H1 (cell line): ENCODE results near the gene RPTOR. TPM values are rescaled to one million over a fixed set of nuclear protein-coding genes. Genes with fewer than 3 reads are reported as not detected.

ENCODE experiments used
- CTCF ChIA-PET: fragments of 300-600 bp; sonication (Branson Sonifier 250); formaldehyde crosslinking; loops from one replicate; lab custom pipeline; 2021; ENCODE audit not compliant: partially characterized antibody; lab: Charles Lee
- POLR2A ChIA-PET: fragments of 300-600 bp; sonication (Branson Sonifier 250); formaldehyde crosslinking; loops from one replicate; lab custom pipeline; 2021; ENCODE audit warnings: inconsistent platforms; ENCODE audit not compliant: partially characterized antibody; lab: Charles Lee
- DNase-seq, 2 experiments: peaks; one replicate each; pipeline versions ENCODE4 v3.0.0 to v3.0.0-alpha.2; 2010 to 2022; ENCODE audit warnings: low spot score in 2 of 2, low read depth in 1 of 2, mixed read lengths in 1 of 2
- FAIRE-seq: peaks from 2 replicates; lab custom pipeline; 2011; peaks lifted over from hg19 to GRCh38; lab: Jason Lieb, UNC
- H2AFZ ChIP-seq: 2 replicates; pipeline ENCODE4 v1.8.1; 2012; ENCODE audit warnings: low read length, inconsistent platforms
- H2AK5ac ChIP-seq: 2 replicates; pipeline ENCODE4 v1.6.1; 2013; ENCODE audit warnings: low read depth, low read length
- H2BK120ac ChIP-seq: replicated peaks from 2 replicates; pipeline ENCODE3; 2013; ENCODE audit warnings: low read depth, low read length, inconsistent platforms
- H2BK12ac ChIP-seq: 2 replicates; pipeline ENCODE4 v1.6.1; 2013; ENCODE audit warnings: low read depth, low read length
- H2BK15ac ChIP-seq: 2 replicates; pipeline ENCODE4 v1.6.1; 2013; ENCODE audit warnings: low read length
- H2BK20ac ChIP-seq: 2 replicates; pipeline ENCODE4 v1.6.1; 2013; ENCODE audit warnings: low read length
- H2BK5ac ChIP-seq: 2 replicates; pipeline ENCODE4 v1.6.1; 2013; ENCODE audit warnings: low read depth, low read length
- H3K14ac ChIP-seq: 2 replicates; pipeline ENCODE4 v1.6.1; 2013; ENCODE audit warnings: inconsistent platforms; ENCODE audit not compliant: insufficient read length
- H3K18ac ChIP-seq: 2 replicates; pipeline ENCODE4 v1.6.1; 2013; ENCODE audit warnings: low read length; ENCODE audit errors: extremely low read depth
- H3K23ac ChIP-seq: 2 replicates; pipeline ENCODE4 v1.6.1; 2013; ENCODE audit warnings: inconsistent platforms; ENCODE audit not compliant: insufficient read length
- H3K23me2 ChIP-seq: 2 replicates; pipeline ENCODE4 v1.6.1; 2013; ENCODE audit warnings: low read depth, low read length
- H3K27ac ChIP-seq: 2 replicates; pipeline ENCODE4 v1.6.1; 2011; ENCODE audit warnings: low read depth, low read length, inconsistent platforms
- H3K27me3 ChIP-seq, 4 experiments: replicated peaks in 1 of 4; 1 replicate in 1 of 4; 2 replicates in 3 of 4; pipeline versions ENCODE4 v1.6.1 to v1.8.1; 2011 to 2013; ENCODE audit warnings: low read length in 3 of 4, mild to moderate bottlenecking in 3 of 4, inconsistent platforms in 2 of 4, mixed read lengths in 2 of 4, moderate library complexity in 1 of 4; ENCODE audit not compliant: control insufficient read depth in 3 of 4, insufficient read depth in 3 of 4; ENCODE audit errors: extremely low read depth in 1 of 4
- H3K36me3 ChIP-seq, 4 experiments: 2 replicates each; pipeline versions ENCODE4 v1.6.1 to v1.8.1; 2011 to 2013; ENCODE audit warnings: mild to moderate bottlenecking in 4 of 4, low read length in 3 of 4, moderate library complexity in 2 of 4, control low read depth in 1 of 4, inconsistent platforms in 1 of 4; ENCODE audit not compliant: insufficient read depth in 4 of 4, control insufficient read depth in 2 of 4
- H3K4ac ChIP-seq: replicated peaks from 2 replicates; pipeline ENCODE3; 2013; ENCODE audit warnings: low read length, low read depth, mixed read lengths, inconsistent platforms; ENCODE audit not compliant: insufficient read length
- H3K4me1 ChIP-seq, 4 experiments: replicated peaks in 1 of 4; 1 replicate in 1 of 4; 2 replicates in 3 of 4; pipeline versions ENCODE4 v1.6.1 to v1.8.1; 2011 to 2013; ENCODE audit warnings: low read length in 3 of 4, inconsistent platforms in 2 of 4, mixed read lengths in 1 of 4; ENCODE audit not compliant: insufficient read depth in 4 of 4, control insufficient read depth in 3 of 4
- H3K4me2 ChIP-seq, 2 experiments: 2 replicates each; pipeline versions ENCODE4 v1.6.1 to v1.8.1; 2011 to 2013; ENCODE audit warnings: low read depth in 2 of 2, low read length in 2 of 2, control low read depth in 1 of 2, inconsistent platforms in 1 of 2, mild to moderate bottlenecking in 1 of 2; ENCODE audit not compliant: insufficient read depth in 1 of 2
- H3K4me3 ChIP-seq, 4 experiments: fragments of 200-600, 300-600 bp in 1 of 4; sonication (generic), shearing (Covaris generic), sonication (Bioruptor Twin) in 1 of 4; 2 replicates each; pipeline versions ENCODE4 v1.5.1 to v1.8.1; 2011 to 2016; ENCODE audit warnings: low read length in 4 of 4, low read depth in 3 of 4, control low read depth in 2 of 4, inconsistent platforms in 2 of 4, mild to moderate bottlenecking in 2 of 4, mixed read lengths in 1 of 4, moderate library complexity in 1 of 4; ENCODE audit not compliant: insufficient read depth in 2 of 4; ENCODE audit errors: extremely low read depth in 1 of 4
- H3K56ac ChIP-seq: replicated peaks from 2 replicates; pipeline ENCODE3; 2013; ENCODE audit warnings: low read depth, mild to moderate bottlenecking, mixed read lengths, low read length, inconsistent platforms; ENCODE audit not compliant: insufficient read length
- H3K79me1 ChIP-seq: 2 replicates; pipeline ENCODE4 v1.6.1; 2013; ENCODE audit warnings: low read depth, low read length, control low read depth
- H3K79me2 ChIP-seq, 2 experiments: 2 replicates each; pipeline versions ENCODE4 v1.6.1 to v1.8.1; 2012 to 2013; ENCODE audit warnings: low read length in 2 of 2, mild to moderate bottlenecking in 2 of 2, inconsistent platforms in 1 of 2; ENCODE audit not compliant: insufficient read depth in 2 of 2, control insufficient read depth in 1 of 2
- H3K9ac ChIP-seq, 4 experiments: replicated peaks in 1 of 4; 1 replicate in 1 of 4; 2 replicates in 3 of 4; pipeline versions ENCODE4 v1.6.1 to v1.8.1; 2011 to 2013; ENCODE audit warnings: low read depth in 3 of 4, low read length in 3 of 4, control low read depth in 2 of 4, mild to moderate bottlenecking in 2 of 4, moderate library complexity in 2 of 4, inconsistent platforms in 1 of 4; ENCODE audit errors: extremely low read depth in 1 of 4
- H3K9me3 ChIP-seq, 2 experiments: 2 replicates each; pipeline versions ENCODE4 v1.6.1 to v1.8.1; 2012 to 2013; ENCODE audit warnings: mild to moderate bottlenecking in 2 of 2, moderate library complexity in 2 of 2, control low read depth in 1 of 2, inconsistent platforms in 1 of 2, low read depth in 1 of 2, low read length in 1 of 2, mixed read lengths in 1 of 2; ENCODE audit not compliant: insufficient read depth in 2 of 2
- H4K20me1 ChIP-seq, 2 experiments: replicated peaks in 1 of 2; 2 replicates each; pipeline versions ENCODE3 to v1.8.1; 2011 to 2013; ENCODE audit warnings: inconsistent platforms in 2 of 2, low read length in 2 of 2, mild to moderate bottlenecking in 1 of 2; ENCODE audit not compliant: insufficient read depth in 2 of 2, control insufficient read depth in 1 of 2
- H4K5ac ChIP-seq: 2 replicates; pipeline ENCODE4 v1.6.1; 2013; ENCODE audit warnings: low read length, low read depth, mixed read lengths, inconsistent platforms; ENCODE audit not compliant: insufficient read length
- H4K8ac ChIP-seq: 2 replicates; pipeline ENCODE4 v1.8.0; 2013; ENCODE audit warnings: mild to moderate bottlenecking, moderate library complexity, low read length, inconsistent platforms; ENCODE audit not compliant: insufficient read depth; ENCODE audit errors: extremely low read depth
- H4K91ac ChIP-seq: replicated peaks from 2 replicates; pipeline ENCODE3; 2013; ENCODE audit warnings: low read length, mixed read lengths, inconsistent platforms; ENCODE audit not compliant: insufficient read length
- CREB1 ChIP-seq: IDR thresholded peaks from 2 replicates; pipeline ENCODE4 v1.6.1; 2012; ENCODE audit warnings: inconsistent platforms
- GABPA ChIP-seq: IDR thresholded peaks from 2 replicates; pipeline ENCODE4 v1.6.1; 2011; ENCODE audit warnings: mild to moderate bottlenecking, low read length, moderate library complexity, borderline replicate concordance; ENCODE audit not compliant: insufficient read depth
- HDAC2 ChIP-seq, 2 experiments: fragments of 300-600 bp in 1 of 2; sonication (generic) in 1 of 2; IDR thresholded peaks; 2 replicates each; pipeline ENCODE4 v1.6.1; 2011 to 2012; ENCODE audit warnings: low read depth in 2 of 2, low read length in 2 of 2, mild to moderate bottlenecking in 2 of 2, moderate library complexity in 2 of 2, borderline replicate concordance in 1 of 2, inconsistent platforms in 1 of 2
- NANOG ChIP-seq: IDR thresholded peaks from 2 replicates; pipeline ENCODE4 v1.6.1; 2011; ENCODE audit warnings: low read length, low read depth, mild to moderate bottlenecking, inconsistent platforms; ENCODE audit not compliant: insufficient read depth, poor library complexity, severe bottlenecking
- SP4 ChIP-seq: IDR thresholded peaks from 2 replicates; pipeline ENCODE4 v1.6.1; 2012; ENCODE audit warnings: low read length, inconsistent platforms
- WGBS, 2 experiments: shearing (Covaris generic) in 1 of 2; methylation state at CpG; one replicate each; pipeline versions ENCODE4 v1.1.6 to v1.1.7; 2013 to 2015; ENCODE audit warnings: low lambda C conversion rate in 2 of 2, mixed read lengths in 2 of 2, inconsistent platforms in 1 of 2, low coverage in 1 of 2, missing lambda C conversion rate in 1 of 2; ENCODE audit not compliant: insufficient replicate concordance in 2 of 2, insufficient coverage in 1 of 2, insufficient read length in 1 of 2; ENCODE audit errors: extremely low coverage in 1 of 2, missing lambda C conversion rate in 1 of 2; 5-methylcytosine and 5-hydroxymethylcytosine counted together
- polyA plus RNA-seq, 7 experiments: library from polyadenylated mRNA; depleted of rRNA in 3 of 7; stranded (reverse) in 5 of 7; unstranded in 2 of 7; fragments of >200 nt in 5 of 7; fragments of 200-250 nt in 2 of 7; gene quantifications; 1 replicate in 5 of 7; 2 replicates in 1 of 7; 4 replicates in 1 of 7; pipeline versions ENCODE4 v1.2.1 to v1.2.3, GENCODE V29; 2011 to 2013; ENCODE audit warnings: missing spikeins in 2 of 7, mixed read lengths in 2 of 7
- total RNA-seq: library from RNA; stranded (reverse); fragmentation: NEBNext Ultra II Directional; extraction: Animal tissue kit (Norgen Biotek cat#: 25700); gene quantifications from 2 replicates; pipeline ENCODE4 v1.2.1, GENCODE V29; 2021
- TF ChIP-seq, protein P1 (sequence below): IDR thresholded peaks from 2 replicates; pipeline ENCODE4 v1.6.1; 2012; ENCODE audit warnings: low read length, inconsistent platforms

Gene RPTOR
- total and polyA plus RNA-seq, 2 of the 8 experiments (the other 6 are each of a cell fraction or from before 2014, with no cell fraction given), result 6.9 to 28.7 TPM

DNA sequence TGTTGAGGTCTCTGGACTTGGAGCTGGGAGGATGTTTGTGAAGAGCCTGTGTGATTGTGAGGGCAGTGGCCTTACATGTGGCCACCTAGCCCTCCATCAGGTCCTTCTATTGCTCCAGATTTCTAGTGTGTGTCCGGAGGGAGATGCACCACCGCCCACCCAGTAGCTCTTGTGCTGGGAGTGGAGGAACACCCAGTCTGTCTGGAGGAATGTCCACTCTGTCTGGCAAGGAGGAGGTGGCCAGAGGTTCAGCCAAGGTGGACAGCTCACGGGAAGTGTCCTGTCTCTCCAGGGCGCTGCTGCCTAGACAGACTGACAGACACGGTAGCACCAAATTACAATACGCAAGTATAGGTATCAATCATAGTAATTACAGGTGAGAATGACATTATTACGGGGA is 10.6 kb downstream of the RPTOR start:
- DNase-seq, result no peak
- Histone ChIP-seq H3K4ac (no peak overlapping the region), H2BK12ac (no peak overlapping the region), H4K8ac (no peak overlapping the region), H3K79me2 (peaks cover 3 to 42% of the 10 kb centered on the region in 2 experiments; a peak in 3 of 4 replicates), H4K5ac (no peak overlapping the region), H3K4me2 (no peak overlapping the region), H2AK5ac (no peak overlapping the region), H4K20me1 (peaks cover 19 to 34% of the 10 kb centered on the region in 2 experiments), H3K23ac (no peak overlapping the region), H3K79me1 (peaks cover 8% of the 10 kb centered on the region; the same call in 1 of the 2 replicates), H3K23me2 (no peaks in the 10 kb centered on the region), H3K18ac (no peak overlapping the region), H3K4me1 (no peaks in the 10 kb centered on the region), H3K4me3 (no peak overlapping the region), H3K9me3 (no peaks in the 10 kb centered on the region), H2AFZ (no peak overlapping the region)
- CTCF ChIA-PET, result interaction anchor here (1.8 kb wide), 1 partner anchor 20 kb away, joined by 8 read pairs; no protein-coding TSS in a partner anchor
- TF ChIP-seq SP4 (no peak), NANOG (no peak), GABPA (no peak), CREB1 (no peak), HDAC2 (IDR thresholded peaks at IDR 0.05; ENCODE audit: borderline replicate concordance in 1 of 2, low read depth in 2 of 2, low read length in 2 of 2) (no peak)
- TF ChIP-seq, protein P1, sequence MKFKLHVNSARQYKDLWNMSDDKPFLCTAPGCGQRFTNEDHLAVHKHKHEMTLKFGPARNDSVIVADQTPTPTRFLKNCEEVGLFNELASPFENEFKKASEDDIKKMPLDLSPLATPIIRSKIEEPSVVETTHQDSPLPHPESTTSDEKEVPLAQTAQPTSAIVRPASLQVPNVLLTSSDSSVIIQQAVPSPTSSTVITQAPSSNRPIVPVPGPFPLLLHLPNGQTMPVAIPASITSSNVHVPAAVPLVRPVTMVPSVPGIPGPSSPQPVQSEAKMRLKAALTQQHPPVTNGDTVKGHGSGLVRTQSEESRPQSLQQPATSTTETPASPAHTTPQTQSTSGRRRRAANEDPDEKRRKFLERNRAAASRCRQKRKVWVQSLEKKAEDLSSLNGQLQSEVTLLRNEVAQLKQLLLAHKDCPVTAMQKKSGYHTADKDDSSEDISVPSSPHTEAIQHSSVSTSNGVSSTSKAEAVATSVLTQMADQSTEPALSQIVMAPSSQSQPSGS, result no peak
- TF ChIP-seq, all 59 proteins: peak for 0
- Histone ChIP-seq H2BK20ac (no peak overlapping the region), H3K27ac (no peak overlapping the region), H4K91ac (no peak overlapping the region), H3K9ac (no peak overlapping the region), H3K27me3 (peaks cover 0 to 4% (median 2%) of the 10 kb centered on the region in 4 experiments; a peak in 3 of 7 replicates), H2BK15ac (no peak overlapping the region), H2BK5ac (no peak overlapping the region), H3K56ac (no peak overlapping the region), H2BK120ac (no peak overlapping the region), H3K14ac (no peak overlapping the region), H3K36me3 (no peaks in the 10 kb centered on the region)
- WGBS, 2 experiments, result 94% methylated on average over 7 of the region's 7 CpGs; no CpG with 5 or more reads in 1 of the 2 experiments
- POLR2A ChIA-PET, result interaction anchor here (2.3 kb wide), 1 partner anchor 10 kb away, joined by 9 read pairs; the partner anchor contains the start of gene RPTOR
- no peak for FAIRE-seq
